HepG2 (cell line): ENCODE results near the gene SOBP. TPM values are rescaled to one million over a fixed set of nuclear protein-coding genes. Genes with fewer than 3 reads are reported as not detected.
A peak's percentile ranks its signal among the peaks of the same experiment; 100 is the strongest.

Source experiments
- ELF3 ChIP-seq: IDR thresholded peaks from 2 replicates; pipeline ENCODE4 v1.6.1; 2016; ENCODE audit warnings: missing genetic modification reagents, missing compliant biosample characterization
- FIP1L1 ChIP-seq: fragments of 200-400 bp; formaldehyde crosslinking; IDR thresholded peaks from 2 replicates; pipeline ENCODE4 v1.6.1; 2018; ENCODE audit warnings: low read depth, mild to moderate bottlenecking, low read length, moderate library complexity, borderline replicate concordance; ENCODE audit not compliant: insufficient read depth
- KLF15 ChIP-seq: sonication (generic); formaldehyde crosslinking; IDR thresholded peaks from 2 replicates; pipeline ENCODE4 v1.8.1; 2023; ENCODE audit warnings: borderline replicate concordance, mild to moderate bottlenecking, inconsistent platforms, missing genetic modification reagents, mixed read lengths
- MAFF ChIP-seq: IDR thresholded peaks from 2 replicates; pipeline ENCODE4 v1.6.1; 2011; ENCODE audit warnings: low read depth, low read length, improper control_type of control experiment
- MTERF4 ChIP-seq: sonication (generic); formaldehyde crosslinking; IDR thresholded peaks from 2 replicates; pipeline ENCODE4 v1.8.0; 2023; ENCODE audit warnings: mild to moderate bottlenecking, missing genetic modification reagents
- SRY ChIP-seq: sonication (generic); formaldehyde crosslinking; IDR thresholded peaks from 2 replicates; pipeline ENCODE4 v1.8.0; 2022; ENCODE audit warnings: mild to moderate bottlenecking, missing genetic modification reagents
- TEAD3 ChIP-seq: optimal IDR thresholded peaks from 2 replicates; pipeline ENCODE3; 2016; ENCODE audit warnings: borderline replicate concordance
- ZBTB33 ChIP-seq: sonication (generic); formaldehyde crosslinking; IDR thresholded peaks from 2 replicates; pipeline ENCODE4 v1.4.0; 2020; ENCODE audit warnings: missing genetic modification reagents
- ZNF225 ChIP-seq: sonication (generic); formaldehyde crosslinking; IDR thresholded peaks from 2 replicates; pipeline ENCODE4 v1.4.0; 2020; ENCODE audit warnings: mild to moderate bottlenecking, missing genetic modification reagents
- ZNF280D ChIP-seq: sonication (generic); formaldehyde crosslinking; IDR thresholded peaks from 2 replicates; pipeline ENCODE4 v1.5.1; 2020; ENCODE audit warnings: mild to moderate bottlenecking, missing genetic modification reagents
- ZNF781 ChIP-seq: sonication (generic); formaldehyde crosslinking; IDR thresholded peaks from 2 replicates; pipeline ENCODE4 v1.5.1; 2020; ENCODE audit warnings: borderline replicate concordance, mild to moderate bottlenecking, missing genetic modification reagents; ENCODE audit errors: not compliant biosample characterization
- polyA plus RNA-seq, 8 experiments: library from polyadenylated mRNA; depleted of rRNA in 3 of 8; stranded (reverse) in 7 of 8; unstranded in 1 of 8; fragments of >200 nt; fragmentation: Illumina TruSeq in 4 of 8; extraction: Trizol in 4 of 8; gene quantifications; 2 replicates each; pipeline versions ENCODE4 v1.2.1 to v1.2.3, GENCODE V29; 2011 to 2016; ENCODE audit warnings: low read depth in 4 of 8, missing spikeins in 1 of 8, mixed read lengths in 1 of 8; ENCODE audit not compliant: insufficient read depth in 1 of 8
- total RNA-seq, 5 experiments: library from RNA; depleted of rRNA; stranded (reverse); fragments of >200 nt; fragmentation: Illumina TruSeq; extraction: Trizol; gene quantifications; 2 replicates each; pipeline ENCODE4 v1.2.3, GENCODE V29; 2016; ENCODE audit warnings: low read depth in 1 of 5
- TF ChIP-seq, protein P1 (sequence below): sonication (generic); formaldehyde crosslinking; IDR thresholded peaks from 2 replicates; pipeline ENCODE4 v1.4.0; 2020; ENCODE audit warnings: missing genetic modification reagents, borderline replicate concordance
- TF ChIP-seq, protein P2 (sequence below): sonication (generic); formaldehyde crosslinking; IDR thresholded peaks from 2 replicates; pipeline ENCODE4 v1.4.0; 2020; ENCODE audit warnings: missing genetic modification reagents, borderline replicate concordance
- TF ChIP-seq, protein P3 (sequence below): sonication (generic); formaldehyde crosslinking; IDR thresholded peaks from 2 replicates; pipeline ENCODE4 v1.5.1; 2020; ENCODE audit warnings: missing genetic modification reagents, mild to moderate bottlenecking, borderline replicate concordance

SOBP gene
- total and polyA plus RNA-seq, 2 of the 13 experiments (the other 11 are each of a cell fraction or from before 2014, with no cell fraction given) = 1.5 to 6.9 TPM

GRCh38 chr6:107539409-107539808 lies 49.5 kb downstream of the SOBP start (continued):
- TF ChIP-seq ZNF781 = no peak
- TF ChIP-seq, protein P1, sequence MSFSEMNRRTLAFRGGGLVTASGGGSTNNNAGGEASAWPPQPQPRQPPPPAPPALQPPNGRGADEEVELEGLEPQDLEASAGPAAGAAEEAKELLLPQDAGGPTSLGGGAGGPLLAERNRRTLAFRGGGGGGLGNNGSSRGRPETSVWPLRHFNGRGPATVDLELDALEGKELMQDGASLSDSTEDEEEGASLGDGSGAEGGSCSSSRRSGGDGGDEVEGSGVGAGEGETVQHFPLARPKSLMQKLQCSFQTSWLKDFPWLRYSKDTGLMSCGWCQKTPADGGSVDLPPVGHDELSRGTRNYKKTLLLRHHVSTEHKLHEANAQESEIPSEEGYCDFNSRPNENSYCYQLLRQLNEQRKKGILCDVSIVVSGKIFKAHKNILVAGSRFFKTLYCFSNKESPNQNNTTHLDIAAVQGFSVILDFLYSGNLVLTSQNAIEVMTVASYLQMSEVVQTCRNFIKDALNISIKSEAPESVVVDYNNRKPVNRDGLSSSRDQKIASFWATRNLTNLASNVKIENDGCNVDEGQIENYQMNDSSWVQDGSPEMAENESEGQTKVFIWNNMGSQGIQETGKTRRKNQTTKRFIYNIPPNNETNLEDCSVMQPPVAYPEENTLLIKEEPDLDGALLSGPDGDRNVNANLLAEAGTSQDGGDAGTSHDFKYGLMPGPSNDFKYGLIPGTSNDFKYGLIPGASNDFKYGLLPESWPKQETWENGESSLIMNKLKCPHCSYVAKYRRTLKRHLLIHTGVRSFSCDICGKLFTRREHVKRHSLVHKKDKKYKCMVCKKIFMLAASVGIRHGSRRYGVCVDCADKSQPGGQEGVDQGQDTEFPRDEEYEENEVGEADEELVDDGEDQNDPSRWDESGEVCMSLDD = no peak
- no peak; the same call in 1 of the 2 replicates for TF ChIP-seq SRY (CRISPR knock-in tag)
- no peak for TF ChIP-seq MTERF4 (CRISPR knock-in tag)
- no peak for TF ChIP-seq ZNF225
- no peak for TF ChIP-seq KLF15 (CRISPR knock-in tag)
- TF ChIP-seq MAFF = peak; percentile 65; the same call in 1 of the 2 replicates
- TF ChIP-seq, protein P2, sequence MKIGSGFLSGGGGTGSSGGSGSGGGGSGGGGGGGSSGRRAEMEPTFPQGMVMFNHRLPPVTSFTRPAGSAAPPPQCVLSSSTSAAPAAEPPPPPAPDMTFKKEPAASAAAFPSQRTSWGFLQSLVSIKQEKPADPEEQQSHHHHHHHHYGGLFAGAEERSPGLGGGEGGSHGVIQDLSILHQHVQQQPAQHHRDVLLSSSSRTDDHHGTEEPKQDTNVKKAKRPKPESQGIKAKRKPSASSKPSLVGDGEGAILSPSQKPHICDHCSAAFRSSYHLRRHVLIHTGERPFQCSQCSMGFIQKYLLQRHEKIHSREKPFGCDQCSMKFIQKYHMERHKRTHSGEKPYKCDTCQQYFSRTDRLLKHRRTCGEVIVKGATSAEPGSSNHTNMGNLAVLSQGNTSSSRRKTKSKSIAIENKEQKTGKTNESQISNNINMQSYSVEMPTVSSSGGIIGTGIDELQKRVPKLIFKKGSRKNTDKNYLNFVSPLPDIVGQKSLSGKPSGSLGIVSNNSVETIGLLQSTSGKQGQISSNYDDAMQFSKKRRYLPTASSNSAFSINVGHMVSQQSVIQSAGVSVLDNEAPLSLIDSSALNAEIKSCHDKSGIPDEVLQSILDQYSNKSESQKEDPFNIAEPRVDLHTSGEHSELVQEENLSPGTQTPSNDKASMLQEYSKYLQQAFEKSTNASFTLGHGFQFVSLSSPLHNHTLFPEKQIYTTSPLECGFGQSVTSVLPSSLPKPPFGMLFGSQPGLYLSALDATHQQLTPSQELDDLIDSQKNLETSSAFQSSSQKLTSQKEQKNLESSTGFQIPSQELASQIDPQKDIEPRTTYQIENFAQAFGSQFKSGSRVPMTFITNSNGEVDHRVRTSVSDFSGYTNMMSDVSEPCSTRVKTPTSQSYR = peak; percentile 40; the same call in 1 of the 2 replicates
- TF ChIP-seq ELF3 (CRISPR knock-in tag) = peak; percentile 83
- no peak for TF ChIP-seq FIP1L1
- TF ChIP-seq, protein P3, sequence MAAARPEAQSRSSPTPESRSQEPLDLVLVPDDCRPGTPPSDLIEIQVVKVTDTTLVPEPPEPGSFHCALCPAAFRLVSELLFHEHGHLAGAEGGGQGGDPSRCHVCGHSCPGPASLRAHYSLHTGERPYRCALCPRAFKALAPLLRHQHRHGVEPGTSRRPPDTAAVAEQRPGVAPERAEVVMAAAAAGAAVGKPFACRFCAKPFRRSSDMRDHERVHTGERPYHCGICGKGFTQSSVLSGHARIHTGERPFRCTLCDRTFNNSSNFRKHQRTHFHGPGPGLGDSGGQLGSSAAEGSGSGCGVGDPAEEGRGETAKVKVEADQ (CRISPR knock-in tag) = no peak
- TF ChIP-seq ZNF280D = peak; percentile 75; the same call in 1 of the 2 replicates
- TF ChIP-seq ZBTB33 = peak; percentile 61; the same call in 1 of the 2 replicates
- peak; percentile 95 for TF ChIP-seq TEAD3 (CRISPR knock-in tag)
